Stimulated activated CD4-positive, alpha-beta T cell treated with anti-CD3 and anti-CD28 coated beads, TNF-alpha, amount 100 ng/mL, for 24 hours (primary cell): Measurements from ENCODE around the gene PTPRN2.
"Not testable (repeated sequence)": the region's sequence is repeated elsewhere in the genome, so short reads cannot be mapped to it uniquely, and the experiment has no call there.

ENCODE experiments used
- DNase-seq, 3 experiments: peaks; one replicate each; pipeline ENCODE4 v3.0.0-alpha.2; 2020; ENCODE audit warnings: low read depth in 3 of 3

Gene PTPRN2

DNA sequence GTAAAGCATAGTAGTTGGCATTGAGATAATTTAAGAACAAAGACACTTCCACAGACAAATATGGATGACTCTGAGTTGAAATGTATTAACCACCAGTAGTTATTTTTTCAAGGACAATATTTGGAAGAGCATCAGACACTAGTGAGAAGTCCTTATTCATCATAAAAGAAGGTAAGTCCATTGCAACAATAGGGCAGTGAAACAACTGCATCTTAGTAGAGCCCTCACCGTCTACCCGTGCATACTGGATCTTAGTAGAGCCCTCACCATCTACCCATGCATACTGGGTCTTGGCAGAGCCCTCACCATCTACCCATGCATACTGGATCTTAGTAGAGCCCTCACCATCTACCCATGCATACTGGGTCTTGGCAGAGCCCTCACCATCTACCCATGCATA lies 892.0 kb downstream of the PTPRN2 start:
- not testable (repeated sequence) for DNase-seq

DNA sequence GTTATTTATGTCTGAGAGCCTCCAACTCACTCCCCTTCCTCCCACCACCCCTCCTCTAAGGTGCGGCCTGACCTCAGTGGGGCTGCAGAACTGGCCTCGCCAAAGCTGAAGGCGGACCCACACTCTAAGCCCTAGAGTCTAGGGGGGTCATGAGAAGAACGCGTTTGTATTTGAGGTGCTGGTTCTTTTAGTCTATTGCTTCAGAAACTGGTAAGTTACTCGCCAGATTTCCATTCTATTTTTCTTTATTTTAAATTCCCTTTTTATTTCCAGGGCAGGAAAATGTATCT lies 893.3 kb downstream of the PTPRN2 start:
- no peak for DNase-seq

DNA sequence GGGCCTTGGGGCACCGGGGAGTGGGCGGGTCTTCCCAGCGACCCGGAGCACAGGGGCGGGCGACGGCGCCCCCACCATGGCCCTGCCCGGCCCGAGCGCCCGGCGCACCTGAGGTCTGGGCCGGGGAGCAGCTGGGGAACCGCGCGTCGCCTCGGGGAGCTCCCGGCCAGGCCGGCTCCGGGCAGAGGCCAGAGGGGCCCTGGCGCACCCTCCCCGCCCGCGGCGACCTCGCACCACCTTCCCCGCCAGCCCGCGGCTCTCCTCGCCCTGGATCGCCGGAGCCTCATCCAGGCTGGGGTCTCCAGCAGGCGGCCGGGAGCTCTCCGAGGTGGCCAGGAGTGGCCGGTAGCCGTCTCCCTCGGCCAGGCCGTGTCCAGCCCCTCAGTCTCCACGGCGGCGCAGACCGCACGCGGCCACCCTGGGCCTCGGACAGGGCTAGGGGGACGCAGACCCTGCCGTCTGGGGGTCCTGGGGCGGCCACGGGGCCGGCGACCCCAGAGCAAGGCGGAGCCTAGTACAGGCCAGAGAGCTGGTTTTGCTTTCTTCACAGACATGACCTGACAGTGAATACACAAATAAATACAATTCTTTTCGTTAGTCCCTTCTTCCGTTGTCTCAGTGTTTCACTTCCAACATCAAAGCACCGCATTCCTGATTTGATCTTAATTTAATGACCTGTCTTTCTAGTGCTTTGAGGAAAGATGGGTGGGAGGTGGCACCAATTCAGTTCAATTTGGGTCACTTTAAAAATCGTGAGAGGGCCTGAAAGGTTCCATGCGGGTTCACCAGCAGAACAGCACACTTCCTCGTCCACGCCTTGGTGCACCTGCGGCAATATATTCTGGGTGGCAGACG lies 893.9 kb downstream of the PTPRN2 start:
- no peak for DNase-seq

DNA sequence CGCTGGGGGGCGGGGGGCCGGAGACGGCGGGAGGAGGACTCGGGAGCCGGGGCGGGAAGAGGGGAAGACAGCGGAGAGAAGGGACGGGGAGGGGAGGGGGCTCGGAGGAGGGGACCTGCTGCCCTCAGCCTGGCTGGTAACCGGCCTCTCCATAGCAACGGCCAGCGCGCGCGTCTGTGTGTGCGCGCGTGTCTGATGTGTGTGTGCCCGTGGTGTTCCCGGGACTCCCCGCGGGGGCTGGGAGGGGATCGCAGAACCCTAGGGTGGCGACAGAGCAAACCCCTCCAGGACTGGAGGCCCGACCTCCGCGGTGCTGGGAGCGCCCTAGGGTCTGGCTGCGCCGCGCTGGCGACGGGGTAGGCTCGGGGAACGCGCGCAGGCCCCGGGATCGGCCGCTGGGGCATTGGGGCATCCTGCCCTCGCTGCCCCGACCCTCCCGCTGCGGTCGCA lies 894.5 kb downstream of the PTPRN2 start:
- DNase-seq = no peak

DNA sequence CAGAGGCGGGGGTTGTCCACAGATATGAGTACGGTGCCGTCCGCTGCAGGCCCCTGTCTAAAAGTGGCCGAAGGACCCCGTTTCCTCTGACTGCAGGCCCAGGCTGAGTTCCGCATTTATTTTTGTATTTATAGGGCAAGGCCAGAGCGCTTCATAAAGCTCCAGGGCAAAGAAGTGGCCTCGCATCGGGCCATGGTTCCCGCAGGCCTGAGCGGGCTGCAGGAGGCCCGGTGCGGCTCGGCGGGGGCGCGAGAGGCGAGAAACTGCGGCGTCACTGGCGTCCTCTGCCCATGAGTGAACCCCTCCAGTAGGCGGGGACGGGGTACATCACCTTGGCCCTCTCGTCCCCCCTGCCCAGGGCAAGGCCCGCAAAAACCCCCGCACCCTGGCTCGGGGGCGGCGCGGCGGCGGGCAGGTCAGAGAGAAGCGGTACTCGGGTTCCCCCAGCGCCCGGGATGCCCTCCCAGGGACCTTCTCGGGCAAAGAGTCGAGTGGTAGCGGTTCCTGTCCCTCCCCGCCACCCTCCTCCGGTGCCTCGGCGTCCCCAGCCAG lies 895.1 kb downstream of the PTPRN2 start:
- DNase-seq = no peak

DNA sequence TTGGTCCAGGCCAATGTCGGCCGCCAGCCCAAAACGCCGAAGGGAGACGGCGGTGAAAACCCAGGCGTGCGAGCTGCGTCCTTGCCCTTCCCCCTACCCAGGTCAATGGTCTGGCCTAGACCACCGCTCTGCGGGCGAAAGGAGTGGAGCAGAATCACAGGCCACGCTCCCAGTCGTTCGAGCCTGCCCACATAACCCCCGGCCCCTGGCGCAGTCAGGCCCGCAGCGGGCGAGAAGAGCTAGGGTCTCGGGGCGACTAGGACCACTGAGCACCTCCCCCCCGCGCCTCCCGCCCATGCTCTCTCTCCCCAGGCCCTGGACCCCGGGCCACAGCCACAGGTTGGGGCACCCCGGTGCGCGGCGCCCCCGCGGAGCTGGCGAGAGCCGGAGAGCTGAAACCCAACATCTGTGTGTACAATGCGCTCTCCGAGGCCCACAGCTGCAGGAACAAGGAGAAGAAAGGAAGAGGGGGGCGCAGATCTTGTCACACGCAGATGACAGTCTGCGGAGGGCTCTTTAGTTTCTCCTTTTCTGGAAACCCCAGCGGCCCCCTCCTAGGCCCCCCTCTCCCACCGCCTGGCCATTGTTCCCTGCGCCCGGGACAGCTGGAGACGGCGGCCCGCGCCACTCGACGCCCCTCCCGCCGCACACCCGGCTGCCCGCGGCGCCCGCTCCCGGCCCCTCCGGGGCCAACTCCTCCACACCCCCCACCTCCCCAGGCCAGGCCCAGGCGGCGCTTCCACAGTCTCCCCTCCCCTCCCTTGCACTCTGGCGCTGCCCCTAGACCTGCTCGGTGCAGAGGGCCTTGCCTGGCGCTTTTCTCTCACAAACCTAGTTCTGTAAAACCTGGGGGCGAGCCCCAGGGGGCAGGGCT lies 895.8 kb downstream of the PTPRN2 start:
- DNase-seq = no peak

DNA sequence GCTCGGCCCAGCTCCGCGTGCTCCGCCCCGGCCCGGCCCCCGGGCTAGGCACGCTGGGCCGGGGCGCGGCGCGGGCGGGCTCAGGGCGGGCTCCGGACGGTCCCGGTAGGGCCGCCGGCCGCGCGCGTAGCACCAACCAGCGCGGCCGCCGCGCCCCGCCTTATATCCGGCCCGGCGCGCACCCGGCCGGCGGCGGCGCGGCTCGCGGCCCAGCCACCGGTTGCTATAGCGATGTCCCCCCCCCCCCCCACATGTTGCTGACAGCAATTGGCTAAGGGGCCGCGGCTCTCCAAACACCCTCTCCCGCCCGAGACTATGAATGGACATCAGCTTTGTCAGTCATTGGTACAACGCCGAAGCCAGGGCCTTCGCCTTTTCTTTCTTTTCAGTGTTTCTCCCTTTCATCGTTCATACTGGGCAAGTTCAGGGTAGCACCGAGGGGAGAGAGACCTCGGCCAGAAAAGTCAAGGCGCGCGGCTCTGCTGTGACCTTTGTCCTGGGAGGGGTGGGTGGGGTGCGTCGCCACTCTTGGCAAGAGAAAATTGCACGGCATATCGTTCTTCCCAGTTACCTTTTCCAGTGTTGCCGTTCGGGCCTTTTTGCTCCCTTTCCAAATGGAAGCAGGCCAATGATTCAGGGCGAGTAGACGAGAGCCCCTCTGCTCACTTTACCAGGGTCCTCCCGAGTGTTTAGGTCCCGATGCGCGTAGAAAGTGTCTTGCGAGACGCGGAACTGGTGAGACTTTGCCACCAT lies 896.6 kb downstream of the PTPRN2 start:
- no peak for DNase-seq

DNA sequence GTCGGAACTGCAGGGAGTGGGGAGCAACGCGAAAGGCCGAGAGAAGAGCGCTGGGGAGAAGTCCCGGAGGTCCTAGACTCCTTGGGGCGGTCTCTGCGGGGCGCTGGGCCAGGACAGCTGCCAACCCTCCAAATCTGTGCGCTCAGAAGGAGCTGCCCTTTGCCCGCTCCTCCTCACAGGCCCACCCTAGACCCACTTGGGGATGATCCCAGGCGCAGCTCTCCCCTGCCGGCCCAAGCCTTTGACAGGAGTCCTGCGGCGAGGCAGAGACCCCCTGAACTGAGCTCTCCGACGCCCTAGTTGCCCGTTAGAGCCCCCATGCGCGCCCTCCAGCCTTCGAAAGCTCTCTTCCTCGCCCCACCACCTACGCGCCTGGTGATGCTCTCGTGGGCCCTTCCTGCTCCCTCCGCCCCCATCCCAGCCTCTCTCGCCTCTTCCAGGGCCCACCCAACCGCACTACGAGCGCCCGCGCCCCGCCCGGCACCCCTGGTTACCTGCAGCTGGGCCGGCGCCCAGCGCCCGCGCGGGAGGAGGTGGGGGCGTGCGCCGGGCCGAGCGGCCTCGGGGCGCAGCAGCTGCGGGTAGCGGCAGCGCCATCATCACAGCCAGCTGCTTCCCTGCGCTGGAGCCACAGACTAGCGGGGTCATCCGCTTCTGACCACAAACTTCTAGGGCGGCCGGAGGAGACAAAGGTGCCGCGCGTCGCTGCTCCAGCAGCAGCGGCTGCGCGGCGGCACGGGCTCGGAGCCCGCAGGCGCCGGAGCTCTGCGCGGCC lies 897.4 kb downstream of the PTPRN2 start:
- DNase-seq = no peak

DNA sequence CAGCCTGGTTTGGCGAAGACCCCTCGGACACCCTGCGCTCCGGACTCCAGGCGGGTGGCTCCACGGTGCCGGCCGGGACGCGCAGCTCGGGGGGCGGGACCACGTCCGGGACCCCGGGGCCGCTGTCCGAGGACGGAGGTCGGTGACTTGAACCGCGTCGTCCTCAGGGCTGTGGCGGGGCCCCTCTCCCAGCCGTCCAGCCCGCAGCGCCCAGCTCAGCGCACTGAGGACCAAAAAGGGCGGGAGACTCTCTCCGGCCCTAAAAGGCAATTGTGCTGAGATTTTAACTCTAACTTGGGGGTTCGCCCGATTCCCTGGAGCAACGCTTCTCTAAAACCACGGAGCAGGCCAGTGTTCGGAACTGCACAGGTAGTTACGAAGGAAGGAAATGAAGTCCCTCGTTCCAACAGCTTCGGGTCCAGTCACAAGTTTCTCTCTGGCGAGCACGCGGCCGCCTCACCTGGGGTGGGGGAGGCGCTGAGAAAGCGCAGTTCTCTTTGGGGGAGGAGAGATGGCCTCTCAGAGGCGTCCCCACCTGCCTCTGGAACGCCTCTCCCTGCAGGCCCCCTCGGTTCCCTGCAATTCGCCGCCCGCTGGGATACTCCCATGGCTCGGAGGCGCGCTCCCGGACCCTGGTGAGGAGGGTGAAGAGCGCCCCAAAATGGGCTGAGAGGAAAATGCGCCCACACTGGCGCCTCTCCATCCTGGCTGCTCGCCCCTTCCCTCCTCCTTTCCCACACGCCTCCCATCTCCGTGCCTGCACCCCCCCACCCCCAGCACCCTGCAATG lies 898.2 kb downstream of the PTPRN2 start:
- no peak for DNase-seq

DNA sequence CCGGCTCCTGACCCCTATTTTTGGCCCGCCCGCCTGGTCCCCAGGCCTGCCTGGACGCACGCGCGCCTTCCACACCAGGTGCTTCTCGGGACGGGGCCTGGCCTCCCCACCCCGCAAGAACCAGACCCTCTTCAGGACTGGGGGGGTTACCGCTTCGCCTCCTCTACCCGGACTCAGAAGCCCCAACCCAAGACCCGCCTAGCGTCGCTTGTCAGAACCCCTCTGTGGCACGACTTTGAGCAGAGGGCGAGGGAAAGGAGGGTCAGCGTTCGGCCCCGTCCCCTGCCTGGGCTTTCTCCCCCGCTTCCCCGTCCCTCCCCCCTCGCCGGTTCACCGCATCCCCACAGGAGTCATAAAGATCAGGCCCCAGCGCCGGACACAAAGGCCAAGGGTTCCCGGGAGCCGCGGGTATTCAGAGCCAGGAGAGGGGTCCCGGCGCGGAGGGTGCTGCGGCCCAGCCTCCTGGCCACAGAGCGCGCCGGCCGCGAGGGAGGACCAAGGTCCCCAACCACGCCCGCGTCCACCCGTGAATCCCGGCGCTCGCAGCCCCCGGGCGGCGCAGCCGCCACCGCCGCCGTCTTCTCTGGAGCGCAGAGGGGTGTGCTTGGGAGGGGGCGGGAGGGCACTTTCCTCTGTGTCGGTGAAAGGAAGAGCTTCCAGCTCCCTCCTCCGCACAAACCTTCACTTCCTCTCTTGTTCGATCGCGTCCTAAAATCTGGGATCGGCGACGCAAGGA lies 898.9 kb downstream of the PTPRN2 start:
- no peak for DNase-seq

DNA sequence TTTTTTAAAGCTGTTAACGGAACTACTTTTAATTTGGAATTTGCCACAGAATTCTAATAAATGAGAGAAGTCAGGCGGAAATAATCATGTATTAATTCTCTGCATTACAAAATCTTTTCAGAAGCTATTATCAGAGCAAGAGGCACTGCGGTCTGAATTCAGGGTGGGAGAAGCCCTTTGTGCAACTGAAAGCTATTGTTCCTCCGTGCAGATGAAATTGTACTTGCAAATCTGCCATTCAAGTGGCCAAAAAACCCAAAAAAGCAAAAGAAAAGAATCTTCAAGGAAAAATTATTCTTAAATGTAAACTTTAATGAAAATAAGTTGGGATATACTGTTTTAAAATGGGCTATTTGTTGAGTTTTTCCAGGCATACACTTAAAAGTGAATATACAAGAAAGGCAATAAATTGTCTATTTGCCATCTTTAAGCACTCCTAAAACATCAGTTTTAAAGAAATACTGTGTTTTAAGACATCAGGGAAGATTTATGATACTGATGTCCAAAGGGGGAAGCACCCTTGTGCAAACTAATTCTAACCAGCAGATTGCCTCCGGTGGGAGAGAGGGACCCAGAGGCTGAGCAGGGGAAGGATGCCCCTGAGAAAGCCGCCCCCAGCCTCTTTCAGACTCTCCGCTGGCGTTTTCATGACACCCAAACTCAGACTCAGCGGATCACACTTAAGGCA lies 899.6 kb downstream of the PTPRN2 start:
- no peak for DNase-seq

DNA sequence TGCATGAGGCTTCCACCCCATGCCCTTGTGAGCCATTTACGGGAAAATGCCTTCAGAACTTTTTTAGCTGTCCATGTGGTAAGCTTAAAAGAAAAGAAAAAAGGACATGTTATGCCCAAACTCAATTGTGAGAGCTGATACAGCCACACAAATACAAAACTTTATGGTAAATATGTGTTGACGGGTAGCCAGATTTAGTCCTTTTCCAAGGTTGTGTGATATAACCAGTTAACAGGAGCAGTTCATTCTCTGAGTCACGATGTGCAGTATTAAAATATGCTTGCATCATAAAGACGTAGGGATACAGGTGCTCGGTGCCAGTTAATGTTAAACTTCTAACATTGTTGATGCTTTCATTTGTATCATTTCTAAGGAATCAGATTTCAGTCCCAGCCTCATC lies 900.5 kb downstream of the PTPRN2 start:
- DNase-seq = no peak

DNA sequence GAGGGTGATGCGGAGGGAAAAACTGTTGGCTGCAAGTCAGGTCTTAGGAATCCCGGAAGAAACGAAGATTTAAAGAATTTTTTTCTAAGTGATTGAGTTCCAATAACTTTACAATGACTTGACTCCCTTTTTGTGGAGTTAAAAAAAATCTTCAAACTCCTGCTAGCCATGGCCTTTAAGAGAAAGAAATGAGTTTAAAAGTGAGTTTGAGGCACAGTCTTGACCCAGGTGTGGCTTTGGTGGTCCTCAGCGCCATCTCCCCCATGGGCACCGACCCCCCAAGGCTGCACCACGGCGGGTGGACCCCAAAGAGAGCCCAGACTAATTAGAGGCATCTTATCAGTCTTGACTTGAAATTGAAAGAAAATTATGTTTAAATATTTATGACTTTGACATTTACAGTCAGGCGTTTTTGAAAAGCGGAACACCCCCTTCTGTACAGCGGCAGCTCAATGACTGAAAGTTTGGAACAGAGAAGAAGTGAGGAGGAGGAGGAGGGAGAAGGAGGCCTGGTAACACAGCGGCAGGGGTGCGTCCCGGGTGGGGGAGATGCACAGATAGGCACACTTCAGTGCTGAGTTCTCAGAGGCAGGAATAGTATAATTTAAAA lies 901.2 kb downstream of the PTPRN2 start:
- DNase-seq = no peak

DNA sequence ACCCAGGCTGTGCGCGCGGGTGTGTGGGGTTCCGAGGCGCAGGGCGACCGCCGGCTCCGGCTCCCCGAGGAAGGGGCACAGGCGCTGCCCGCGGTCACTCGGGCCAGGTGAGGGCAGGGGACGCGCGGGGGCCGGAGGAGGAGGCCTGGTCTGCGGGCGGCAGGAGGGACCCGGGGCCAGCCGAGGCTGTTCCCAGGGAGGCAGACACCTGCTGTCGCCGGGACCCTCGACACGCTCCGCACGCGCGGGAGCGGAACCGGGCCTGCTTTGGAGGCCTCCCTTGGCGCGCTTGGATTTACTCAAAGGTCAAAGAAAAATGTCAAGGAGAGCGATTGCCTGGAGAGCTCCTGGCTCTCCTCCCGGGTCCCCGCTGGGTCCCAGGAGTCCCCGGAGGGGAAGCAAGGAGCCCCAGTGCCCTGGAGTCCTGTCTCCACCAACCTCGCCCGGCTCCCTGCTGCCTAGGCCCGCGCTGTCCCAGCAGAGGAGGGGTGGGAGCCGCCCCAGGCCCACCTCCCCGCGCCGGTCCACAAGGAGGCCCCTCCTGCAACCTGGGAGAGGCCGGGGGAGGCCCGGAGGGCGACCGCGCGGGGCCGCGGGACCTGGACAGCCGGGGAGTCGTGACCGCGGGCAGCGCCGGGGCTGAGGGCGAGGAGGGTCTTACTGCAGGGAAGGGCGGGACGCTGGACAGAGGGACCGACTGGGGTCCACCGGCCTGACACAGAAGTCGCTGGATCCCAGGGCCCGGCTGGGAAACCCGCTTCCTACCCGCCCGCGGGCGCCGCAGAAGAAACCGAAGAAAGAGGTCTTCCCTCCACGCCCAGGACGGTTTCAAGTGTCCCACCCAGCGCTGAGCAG lies 902.0 kb downstream of the PTPRN2 start:
- no peak for DNase-seq

DNA sequence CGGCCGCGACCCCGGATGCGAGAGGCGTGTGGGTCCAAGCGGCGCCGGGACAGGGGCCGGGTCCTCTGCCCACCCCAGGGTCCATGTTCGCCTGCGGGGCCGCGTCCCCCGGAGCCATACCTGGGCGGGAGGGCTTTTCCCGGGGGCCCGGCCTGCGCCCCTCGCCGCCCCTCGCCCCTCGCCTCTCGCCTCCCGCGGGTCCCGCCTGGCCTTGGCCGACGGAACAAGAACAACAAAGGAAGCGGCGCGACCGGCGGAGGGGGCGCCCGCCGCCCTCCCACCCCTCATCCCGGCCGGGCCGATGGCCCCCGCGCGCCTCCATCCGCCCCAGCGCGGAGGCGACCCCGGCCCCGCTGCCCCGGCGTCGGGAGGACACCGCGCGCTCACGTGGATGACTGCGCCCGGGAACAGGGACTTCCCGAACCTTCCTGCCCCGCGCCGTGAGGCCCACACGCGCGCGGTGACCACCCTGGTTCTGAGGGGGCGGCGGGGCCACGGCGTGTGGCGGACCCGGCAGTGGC lies 902.7 kb downstream of the PTPRN2 start:
- no peak for DNase-seq

DNA sequence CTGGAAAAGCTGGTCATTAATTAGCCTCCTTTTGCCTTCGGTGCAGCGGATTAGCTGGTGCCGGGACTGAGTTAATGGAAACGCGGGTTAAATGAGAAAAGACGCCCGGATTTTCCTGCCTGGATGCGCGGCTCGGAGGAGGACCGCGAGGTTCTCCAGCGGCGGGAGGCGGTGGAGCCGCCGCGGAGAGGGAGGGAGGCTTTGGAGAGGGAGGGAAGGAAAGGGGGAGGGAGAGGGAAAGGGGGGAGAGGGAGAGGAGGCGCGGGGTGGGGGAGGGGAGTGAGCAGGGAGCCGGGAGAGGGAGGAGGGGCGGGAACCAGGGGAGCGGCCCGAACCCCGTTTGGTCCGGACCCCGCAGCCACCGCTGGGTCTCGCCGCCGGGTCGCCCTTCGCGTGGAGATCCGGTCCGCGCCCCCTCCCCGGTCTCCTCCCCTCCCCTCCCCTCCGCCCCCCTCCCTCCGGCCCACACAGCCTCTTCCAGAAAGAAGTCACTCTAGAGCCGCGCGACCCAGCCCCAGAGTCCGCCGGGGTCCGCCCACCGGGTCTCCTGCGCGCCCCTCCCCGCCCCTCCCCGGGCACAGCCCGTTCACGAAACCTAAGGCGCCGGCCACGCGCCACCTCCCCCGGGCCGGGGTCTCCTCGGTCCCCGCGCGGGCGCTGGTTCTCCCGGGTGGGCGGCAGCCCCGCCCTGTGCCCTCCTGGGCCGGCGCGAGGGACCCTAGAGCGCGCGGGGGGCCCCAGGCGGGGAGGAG lies 903.3 kb downstream of the PTPRN2 start:
- no peak for DNase-seq

DNA sequence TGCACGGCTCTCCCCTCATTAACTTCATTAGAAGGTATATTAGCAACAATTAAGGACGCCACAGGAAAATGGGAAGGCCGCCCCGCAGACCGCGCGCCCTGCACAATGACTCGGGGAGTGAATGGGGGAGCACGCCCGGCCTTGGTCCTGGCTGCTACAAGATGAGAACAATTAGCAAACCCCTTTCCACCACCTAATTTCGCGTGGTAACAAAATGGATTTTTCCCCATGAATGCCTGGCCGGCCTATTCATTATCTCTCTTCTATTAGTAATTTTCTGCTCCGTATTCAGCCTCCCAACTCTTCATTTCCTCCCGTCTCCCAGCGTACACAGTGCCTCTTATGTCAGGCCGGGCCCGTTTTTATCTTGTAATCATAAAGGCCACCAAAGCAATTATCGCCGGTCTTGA lies 903.9 kb downstream of the PTPRN2 start:
- DNase-seq = no peak
